Measurements from ENCODE around the gene ADGRF3.
A peak's percentile ranks its signal among the peaks of the same experiment; 100 is the strongest.

ADGRF3 gene

GRCh38 chr2:26345545-26346453 is 790 bp downstream of the ADGRF3 start, which contains the start of gene SELENOI:
Gene SELENOI (plus strand): TSS chr2:26346143. CDS start chr2:26346233, 90 bp downstream.
- no peaks in the 10 kb centered on the region for H3K27me3 ChIP-seq (replicated peaks; ENCODE audit: control insufficient read depth, insufficient read depth, low read length)
- no peaks in the 10 kb centered on the region for H3K36me3 ChIP-seq (ENCODE audit: control insufficient read depth, insufficient read depth, low read length)
- peak; percentile 99 for DNase-seq (ENCODE audit: extremely low read depth, insufficient read length)
- peak within 1 kb of the TSS; percentile 94 for H3K4me3 ChIP-seq (replicated peaks; ENCODE audit: low read depth, low read length)
- TF ChIP-seq CTCF (IDR thresholded peaks at IDR 0.05; ENCODE audit: insufficient read depth, low read length, poor library complexity, severe bottlenecking) = no peak

DNA sequence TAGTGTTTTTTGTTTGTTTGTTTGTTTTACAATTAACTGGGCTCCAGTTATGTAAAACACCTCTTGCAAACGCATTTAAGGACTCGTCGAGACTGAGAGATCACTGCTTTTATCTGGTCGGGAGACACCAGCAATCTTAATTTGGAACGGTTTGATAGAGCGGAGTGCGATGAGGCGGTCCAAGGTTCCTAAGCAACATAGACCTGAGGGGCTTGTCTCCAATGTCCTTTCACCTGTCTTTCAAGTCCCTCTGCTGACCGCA is 1.4 kb downstream of the ADGRF3 start:
- Histone ChIP-seq H3K36me3 (ENCODE audit: control insufficient read depth, insufficient read depth, low read length) (no peaks in the 10 kb centered on the region), H3K27me3 (replicated peaks; ENCODE audit: control insufficient read depth, insufficient read depth, low read length) (no peaks in the 10 kb centered on the region), H3K4me3 (replicated peaks; ENCODE audit: low read depth, low read length) (peak overlapping the region; percentile 94)
- TF ChIP-seq CTCF (IDR thresholded peaks at IDR 0.05; ENCODE audit: insufficient read depth, low read length, poor library complexity, severe bottlenecking) = no peak
- no peak for DNase-seq (ENCODE audit: extremely low read depth, insufficient read length)

DNA sequence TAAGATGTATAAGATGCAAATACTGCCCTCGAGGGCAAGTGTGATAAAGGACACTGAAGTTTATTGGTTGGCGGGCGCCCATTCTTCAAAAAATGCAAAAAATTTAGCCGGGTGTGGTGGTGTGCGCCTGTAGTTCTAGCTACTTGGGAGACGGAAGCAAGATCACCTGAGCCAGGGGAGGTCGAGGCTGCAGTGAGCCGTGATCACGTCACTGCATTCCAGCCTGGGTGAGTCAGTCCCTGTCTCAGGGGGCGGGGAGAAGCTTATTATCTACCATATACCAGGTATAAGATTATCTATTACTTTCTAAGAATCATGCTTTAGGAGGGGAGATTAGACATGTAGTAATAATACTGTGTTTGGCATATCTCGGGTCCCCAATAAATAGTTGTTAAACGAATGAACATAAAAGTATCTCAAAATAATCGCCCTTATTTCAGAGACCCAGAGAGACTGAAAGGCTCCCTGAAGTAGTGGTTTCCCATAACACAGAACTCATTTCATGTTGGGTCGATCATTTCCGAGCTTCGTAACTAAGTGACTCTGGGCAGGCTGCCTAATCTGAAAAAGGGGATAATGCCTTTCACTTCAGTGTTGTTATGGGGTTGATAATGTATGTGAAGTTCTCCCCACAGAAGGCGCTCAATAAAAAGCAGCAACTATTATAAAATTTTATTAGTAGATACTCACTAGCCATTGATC is 1.9 kb downstream of the ADGRF3 start:
- DNase-seq (ENCODE audit: extremely low read depth, insufficient read length) = no peak
- Histone ChIP-seq H3K4me3 (replicated peaks; ENCODE audit: low read depth, low read length) (peak overlapping the region; percentile 94), H3K36me3 (ENCODE audit: control insufficient read depth, insufficient read depth, low read length) (no peaks in the 10 kb centered on the region), H3K27me3 (replicated peaks; ENCODE audit: control insufficient read depth, insufficient read depth, low read length) (no peaks in the 10 kb centered on the region)
- no peak for TF ChIP-seq CTCF (IDR thresholded peaks at IDR 0.05; ENCODE audit: insufficient read depth, low read length, poor library complexity, severe bottlenecking)

DNA sequence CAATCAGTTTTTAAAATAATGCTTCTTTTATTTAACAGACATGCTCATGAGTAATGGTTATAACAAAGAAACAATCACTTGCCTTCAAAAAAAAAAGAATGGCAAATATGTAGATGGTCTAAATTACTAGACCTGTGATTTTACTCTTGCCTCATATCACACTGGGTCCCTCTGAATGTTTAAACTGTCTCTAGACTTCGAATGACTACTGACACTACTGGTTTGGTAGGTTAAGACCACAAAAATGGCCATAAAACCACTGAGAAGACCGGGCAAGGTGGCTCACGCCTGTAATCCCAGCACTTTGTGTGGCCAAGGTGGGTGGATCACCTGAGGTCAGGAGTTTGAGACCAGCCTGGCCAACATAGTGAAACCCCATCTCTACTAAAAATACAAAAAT is 5.8 kb downstream of the ADGRF3 start:
- TF ChIP-seq CTCF (IDR thresholded peaks at IDR 0.05; ENCODE audit: insufficient read depth, low read length, poor library complexity, severe bottlenecking) = no peak

DNA sequence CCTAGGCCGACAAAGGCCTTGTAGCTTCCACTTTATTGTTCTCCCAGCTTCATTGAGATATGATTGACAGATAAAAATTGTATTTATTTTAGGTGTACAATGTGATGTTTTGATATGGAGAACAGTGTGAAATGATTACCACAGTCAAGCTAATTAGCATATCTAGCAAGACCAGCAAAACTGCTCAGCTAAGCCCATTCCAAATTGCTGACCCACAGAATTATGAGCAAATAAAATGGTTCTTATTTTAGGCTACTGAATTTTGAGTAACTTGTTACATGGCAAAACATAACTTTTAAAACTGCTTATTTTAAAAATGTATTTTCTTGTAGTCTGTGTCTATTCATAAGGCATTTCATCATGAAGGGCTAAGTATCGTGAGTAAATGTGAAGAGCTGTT is 9.3 kb downstream of the ADGRF3 start:
- no peak for DNase-seq (ENCODE audit: extremely low read depth, insufficient read length)
- Histone ChIP-seq H3K36me3 (ENCODE audit: control insufficient read depth, insufficient read depth, low read length) (no peaks in the 10 kb centered on the region), H3K4me3 (replicated peaks; ENCODE audit: low read depth, low read length) (no peak overlapping the region), H3K27me3 (replicated peaks; ENCODE audit: control insufficient read depth, insufficient read depth, low read length) (no peaks in the 10 kb centered on the region)
- TF ChIP-seq CTCF (IDR thresholded peaks at IDR 0.05; ENCODE audit: insufficient read depth, low read length, poor library complexity, severe bottlenecking) = no peak

More for the DNA sequence above, 5.8 kb downstream of the ADGRF3 start:
- no peak overlapping the region for H3K4me3 ChIP-seq (replicated peaks; ENCODE audit: low read depth, low read length)
- no peak for DNase-seq (ENCODE audit: extremely low read depth, insufficient read length)
- no peaks in the 10 kb centered on the region for H3K27me3 ChIP-seq (replicated peaks; ENCODE audit: control insufficient read depth, insufficient read depth, low read length)
- no peaks in the 10 kb centered on the region for H3K36me3 ChIP-seq (ENCODE audit: control insufficient read depth, insufficient read depth, low read length)
